ENCODE measurements around the gene ULK1.
"Not testable (repeated sequence)": the region's sequence is repeated elsewhere in the genome, so short reads cannot be mapped to it uniquely, and the experiment has no call there.

ULK1 gene

GRCh38 chr12:131862600-131862993 lies 31.8 kb upstream of the ULK1 start:
- no peak for DNase-seq

- no peak for DNase-seq
Measured at GRCh38 chr12:131862994-131863710, 31.3 kb upstream of the ULK1 start.

DNA sequence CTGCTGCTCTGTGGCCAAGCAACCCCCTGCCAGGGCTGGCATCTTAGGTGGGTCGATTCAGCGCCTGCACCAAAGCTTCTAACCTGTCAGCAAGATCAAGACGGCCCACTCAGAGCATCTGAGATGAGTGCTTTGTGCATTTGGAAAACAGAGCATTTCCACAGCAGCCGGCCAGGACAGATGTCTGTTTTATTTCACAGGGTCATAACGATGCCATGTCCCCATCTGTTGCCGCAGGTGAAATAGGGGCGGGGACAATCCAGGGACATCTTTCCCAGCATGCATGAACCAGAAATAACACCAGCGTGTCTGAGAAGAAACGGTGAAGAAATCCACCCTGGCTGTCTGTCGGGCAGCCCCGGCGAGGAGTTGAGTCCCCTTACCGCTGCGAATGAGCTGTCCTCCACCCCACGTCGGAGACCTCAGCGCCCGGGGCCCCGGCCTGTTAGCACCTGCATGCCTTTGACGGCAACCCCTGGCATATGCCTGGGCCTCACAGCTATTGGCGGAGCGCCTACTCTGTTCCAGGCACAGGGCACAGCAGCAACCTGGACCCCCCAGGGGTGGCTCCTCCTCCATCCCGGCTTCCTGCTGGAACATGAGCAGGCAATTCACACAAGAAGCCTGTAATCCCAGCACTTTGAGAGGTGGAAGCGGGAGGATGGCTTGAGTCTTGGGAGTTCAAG lies 30.6 kb upstream of the ULK1 start:
- no peak for DNase-seq

- DNase-seq: no peak
Measured at GRCh38 chr12:131864469-131864868, 30.0 kb upstream of the ULK1 start.

DNA sequence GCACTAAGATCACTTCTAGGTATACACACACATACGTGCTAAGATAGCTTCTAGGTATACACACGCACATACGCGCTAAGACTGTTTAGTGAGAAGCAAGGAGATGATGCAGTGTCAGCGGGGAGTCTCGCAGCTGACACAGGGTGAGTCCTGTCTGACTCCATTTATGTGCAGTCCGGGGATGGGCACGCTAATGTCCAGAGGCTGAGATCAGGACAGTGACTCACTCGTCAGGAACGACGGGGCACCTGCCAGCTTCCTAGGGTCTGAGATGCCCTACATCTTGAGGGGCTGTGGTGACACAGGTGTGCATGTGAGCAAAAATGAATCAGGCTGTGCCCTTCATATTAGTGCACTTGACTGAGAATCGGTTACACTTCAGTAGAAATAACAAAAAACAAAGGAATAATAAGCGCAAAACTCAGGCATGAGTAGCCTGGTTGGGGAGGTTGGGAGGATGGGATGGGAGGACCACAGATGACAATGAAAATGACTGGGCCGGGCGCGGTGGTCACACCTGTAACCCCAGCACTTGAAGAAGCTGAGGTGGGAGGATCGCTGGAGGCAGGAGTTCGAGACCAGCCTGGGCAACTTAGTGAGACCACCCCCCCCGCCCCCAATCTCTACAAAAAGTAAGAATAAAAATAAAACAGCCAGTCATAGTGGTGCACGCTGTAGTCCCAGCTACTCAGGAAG lies 29.1 kb upstream of the ULK1 start:
- no peak for DNase-seq

DNA sequence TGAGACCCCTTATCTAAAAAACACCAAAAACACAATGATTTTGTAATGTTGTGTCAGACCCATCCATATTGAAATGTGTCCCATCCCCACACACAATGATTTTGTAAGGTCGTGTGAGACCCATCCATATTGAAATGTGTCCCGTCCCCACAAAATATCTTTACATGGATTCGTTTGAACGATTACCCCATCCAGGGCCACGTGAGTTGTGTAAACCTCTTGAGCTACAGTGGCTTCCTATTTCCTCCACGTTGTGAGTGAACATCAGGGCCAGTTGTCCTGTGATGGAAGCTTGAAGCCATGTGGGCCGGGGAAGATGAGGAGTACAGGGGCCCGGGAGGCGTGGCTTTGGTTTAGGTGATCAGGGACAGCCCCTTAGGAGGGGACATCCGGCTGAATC lies 27.0 kb upstream of the ULK1 start:
- DNase-seq: no peak

- no peak for DNase-seq
Measured at GRCh38 chr12:131867891-131868675, 26.3 kb upstream of the ULK1 start.

DNA sequence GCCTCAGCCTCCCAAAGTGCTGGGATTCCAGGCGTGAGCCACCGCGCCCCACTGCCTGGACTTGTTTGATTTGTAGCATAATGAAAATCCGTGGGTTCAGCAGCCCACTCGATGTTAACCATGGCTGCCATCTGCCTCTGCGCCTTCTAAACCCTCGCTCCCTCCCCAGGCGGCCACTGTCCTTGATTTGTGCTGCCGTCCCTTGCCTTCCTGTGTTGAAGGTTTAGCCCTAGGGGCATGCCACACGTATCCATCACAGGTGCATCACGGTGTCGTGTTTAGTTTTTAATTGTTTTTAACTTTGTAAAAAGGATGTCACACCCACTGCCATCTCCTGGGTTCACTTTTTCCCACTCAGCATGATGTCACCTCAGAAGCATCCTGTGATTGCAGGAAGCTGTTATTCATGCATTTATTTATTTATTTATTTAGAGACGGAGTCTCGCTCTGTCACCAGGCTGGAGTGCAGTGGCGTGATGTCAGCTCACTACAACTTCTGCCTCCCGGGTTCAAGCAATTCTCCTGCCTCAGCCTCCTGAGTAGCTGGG lies 24.5 kb upstream of the ULK1 start:
- no peak for DNase-seq

DNA sequence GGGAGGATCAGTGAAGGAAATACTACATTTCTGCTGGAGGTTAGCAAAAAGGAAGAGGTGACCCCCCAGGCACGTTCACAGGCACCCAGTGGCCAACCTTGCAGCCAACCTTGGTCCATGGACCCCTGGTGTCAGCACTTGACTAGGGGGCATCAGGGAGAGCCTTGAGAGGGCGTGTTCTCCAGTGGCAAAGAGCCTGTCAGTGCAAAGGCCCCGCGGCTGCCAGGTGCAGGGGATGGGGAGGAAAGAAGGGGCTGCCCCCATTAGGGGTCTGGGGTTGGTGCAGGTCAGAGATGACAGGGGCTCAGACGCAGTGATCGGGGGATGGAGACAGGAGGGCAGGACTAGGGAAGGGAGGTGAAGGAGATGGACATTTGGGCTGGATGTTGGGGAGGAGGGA lies 22.7 kb upstream of the ULK1 start:
- no peak for DNase-seq

DNA sequence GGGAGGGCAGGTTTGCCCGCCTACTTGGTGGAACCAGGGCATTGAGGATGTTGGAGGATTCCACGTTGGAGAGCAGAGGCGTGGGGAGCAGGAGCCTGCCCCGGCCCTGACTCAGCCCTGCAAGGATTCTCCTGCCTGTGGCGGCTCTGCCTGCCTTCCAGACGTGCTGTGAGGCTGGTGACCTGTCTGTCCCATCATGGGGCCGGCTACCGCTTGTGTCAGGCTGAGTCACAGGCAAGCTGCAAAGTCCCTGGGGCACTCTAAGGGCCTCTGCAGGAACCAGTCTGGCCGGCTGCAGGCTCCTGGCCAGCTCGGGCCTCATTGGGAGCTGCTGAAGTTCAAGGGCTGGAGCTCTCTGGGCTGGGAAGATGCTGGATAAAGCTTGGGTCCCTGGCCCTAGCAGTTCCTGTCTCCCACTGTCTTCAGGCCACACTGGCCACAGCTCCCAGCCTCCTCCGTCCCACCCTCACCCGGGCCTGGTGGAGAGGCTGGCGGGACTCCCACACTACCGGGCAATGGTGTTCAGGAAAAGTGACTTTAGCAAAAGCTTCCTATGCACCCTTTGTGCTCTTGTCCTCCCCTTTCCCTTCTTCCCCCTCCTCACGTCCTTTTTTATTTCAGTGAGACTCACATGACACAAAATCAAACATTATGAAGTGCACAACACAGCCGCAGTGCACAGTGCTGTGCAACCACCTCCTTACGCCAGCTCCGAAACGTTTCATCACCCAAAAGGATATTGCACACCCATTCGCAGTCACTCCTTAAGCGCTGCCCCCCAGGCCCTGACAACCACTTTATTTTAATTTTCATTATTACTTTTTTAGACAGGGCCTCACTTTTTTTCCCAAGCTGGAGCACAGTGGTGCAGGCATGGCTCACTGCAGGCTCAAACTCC lies 22.0 kb upstream of the ULK1 start:
- DNase-seq: no peak

GRCh38 chr12:131873293-131873692 lies 21.1 kb upstream of the ULK1 start:
- no peak for DNase-seq

- not testable (repeated sequence) for DNase-seq
Measured at GRCh38 chr12:131874972-131875371, 19.4 kb upstream of the ULK1 start.

- DNase-seq: not testable (repeated sequence)
Measured at GRCh38 chr12:131877216-131877615, 17.2 kb upstream of the ULK1 start.

GRCh38 chr12:131878436-131878835 lies 16.0 kb upstream of the ULK1 start:
- DNase-seq: not testable (repeated sequence)

DNA sequence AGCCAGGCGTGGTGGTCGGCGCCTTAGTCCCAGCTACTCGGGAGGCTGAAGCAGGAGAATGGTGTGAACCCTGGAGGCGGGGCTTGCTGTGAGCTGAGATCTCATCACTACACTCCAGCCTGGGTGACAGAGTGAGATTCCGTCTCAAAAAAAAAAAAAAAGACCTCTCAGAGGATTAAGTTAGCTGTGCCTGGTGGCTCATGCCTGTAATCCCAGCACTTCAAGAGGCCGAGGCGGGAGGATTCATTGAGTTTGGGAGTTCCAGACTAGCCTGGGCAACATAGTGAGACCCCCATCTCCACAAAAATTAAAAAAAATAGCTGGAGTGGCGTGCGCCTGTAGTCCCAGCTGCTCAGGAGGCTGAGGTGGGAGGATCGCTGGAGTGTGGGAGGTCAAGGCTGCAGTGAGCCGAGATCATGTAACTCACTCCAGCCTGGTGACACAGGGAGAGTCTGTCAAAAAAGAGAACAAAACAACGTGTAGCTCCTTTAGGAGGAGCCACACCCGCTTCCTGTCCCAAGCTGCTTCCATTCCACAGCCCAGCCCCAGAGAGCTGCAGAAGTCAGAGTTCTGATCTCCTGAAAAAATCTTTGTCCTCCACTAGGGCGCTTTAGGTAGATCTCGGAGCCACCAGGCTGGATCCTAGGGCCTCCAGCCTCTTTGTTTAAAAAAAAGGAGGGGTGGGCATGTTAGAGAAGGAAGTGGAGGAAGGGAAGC lies 11.5 kb upstream of the ULK1 start:
- no peak for DNase-seq

GRCh38 chr12:131883521-131883900 lies 10.9 kb upstream of the ULK1 start:
- no peak for DNase-seq

DNA sequence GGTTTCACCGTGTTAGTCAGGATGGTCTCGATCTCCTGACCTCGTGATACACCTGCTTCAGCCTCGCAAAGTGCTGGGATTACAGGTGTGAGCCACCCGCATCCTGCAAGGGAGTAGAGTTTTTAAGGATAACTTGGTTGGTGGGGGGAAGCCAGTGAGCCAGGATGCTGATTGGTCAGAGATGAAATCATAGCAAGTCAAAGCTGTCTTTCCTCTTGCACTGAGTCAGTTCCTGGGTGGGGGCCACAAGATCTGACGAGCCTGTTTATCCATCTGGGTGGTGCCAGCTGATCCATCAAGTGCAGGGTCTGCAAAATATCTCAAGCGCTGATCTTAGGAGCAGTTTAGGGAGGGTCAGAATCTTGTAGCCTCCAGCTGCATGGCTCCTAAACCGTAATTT lies 9.3 kb upstream of the ULK1 start:
- DNase-seq: not testable (repeated sequence)

DNA sequence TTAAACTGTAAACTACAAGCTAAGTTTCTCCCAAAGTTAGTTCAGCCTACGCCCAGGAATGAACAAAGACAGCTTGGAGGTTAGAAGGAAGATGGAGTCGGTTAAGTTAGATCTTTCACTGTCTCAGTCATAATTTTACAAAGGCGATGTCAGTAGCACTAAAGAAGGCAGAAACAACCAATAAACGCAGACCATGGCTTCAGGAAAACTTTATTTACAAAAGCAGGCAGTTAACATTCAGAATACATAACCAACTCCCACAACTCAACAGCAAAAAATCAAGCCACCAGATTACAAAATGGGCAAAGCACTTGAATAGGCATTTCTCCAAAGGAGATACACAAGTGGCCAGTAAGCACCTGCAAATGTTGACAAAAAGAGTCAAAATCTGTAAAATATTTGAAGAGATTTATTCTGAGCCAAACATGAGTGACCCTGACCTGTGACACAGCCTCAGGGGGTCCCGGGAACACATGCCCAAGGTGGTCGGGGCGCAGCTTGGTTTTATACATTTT lies 8.8 kb upstream of the ULK1 start:
- no peak for DNase-seq

DNA sequence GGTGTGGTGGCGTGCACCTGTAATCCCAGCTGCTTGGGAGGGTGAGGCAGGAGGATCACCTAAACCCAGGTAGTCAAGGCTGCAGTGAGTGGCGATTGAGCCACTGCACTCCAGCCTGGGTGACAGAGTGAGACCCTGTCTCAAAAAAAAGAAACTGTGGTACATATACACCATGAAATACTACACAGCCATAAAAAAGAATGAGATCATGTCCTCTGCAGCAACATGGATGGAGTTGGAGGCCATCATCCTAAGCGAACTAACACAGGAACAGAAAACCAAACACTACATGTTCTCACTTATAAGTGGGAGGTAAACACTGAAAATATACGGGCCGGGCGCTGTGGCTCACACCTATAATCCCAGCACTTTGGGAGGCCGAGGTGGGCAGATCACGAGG lies 2.7 kb upstream of the ULK1 start:
- DNase-seq: not testable (repeated sequence)

DNA sequence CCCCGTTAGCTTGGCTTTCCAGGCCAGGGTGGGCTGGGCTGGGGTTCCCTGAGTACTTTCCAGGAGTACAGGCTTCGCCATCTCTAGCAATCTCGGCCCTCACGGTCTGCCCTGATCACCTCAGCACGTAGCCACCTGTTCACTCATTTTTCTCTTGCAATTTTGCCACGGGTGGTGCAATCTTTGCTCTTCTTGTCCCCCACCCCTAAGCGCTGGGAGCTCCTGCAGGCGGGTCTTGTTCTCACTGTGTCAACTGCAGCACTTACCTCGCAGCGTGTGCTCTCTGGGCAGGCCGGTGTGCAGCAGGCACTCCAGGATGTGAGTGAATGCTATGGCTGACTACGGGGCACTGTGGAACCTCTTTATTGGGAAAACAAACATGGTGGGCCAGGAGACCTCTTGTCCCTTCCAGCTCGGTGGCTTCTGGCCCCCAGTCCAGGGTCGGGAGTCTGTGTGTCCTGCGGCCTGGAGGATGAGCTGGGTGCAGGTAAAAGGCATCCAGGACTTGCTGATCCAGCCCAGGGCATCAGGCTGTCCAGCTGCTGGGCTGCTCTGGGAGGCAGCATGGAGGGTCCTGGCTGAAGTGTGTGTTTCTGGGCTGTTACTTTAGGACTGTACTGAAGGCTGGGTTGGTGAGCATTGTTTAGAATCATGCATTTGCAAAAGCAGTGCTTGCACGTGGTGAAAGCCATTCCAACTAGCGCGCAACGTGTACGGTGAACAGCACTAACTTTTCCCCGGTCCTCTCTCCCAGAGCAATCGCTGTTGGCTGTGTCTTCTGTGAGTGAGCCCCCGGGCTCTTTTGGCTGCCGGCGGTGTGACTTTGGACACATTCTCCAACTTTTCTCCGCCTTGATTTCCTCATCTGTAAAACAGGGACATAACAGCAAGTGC lies 1.5 kb upstream of the ULK1 start:
- no peak for DNase-seq
